Hepatocyte (in vitro differentiated cells): ENCODE measurements around the gene RPP14.

Experiments used
- CTCF ChIP-seq: fragments of 200-600 bp; sonication (generic); IDR thresholded peaks from 2 replicates; pipeline ENCODE4 v1.5.1; 2016; ENCODE audit warnings: antibody characterized with exemption, mild to moderate bottlenecking; ENCODE audit not compliant: poor library complexity
- EZH2phosphoT487 ChIP-seq: fragments of 200-600 bp; sonication (generic); IDR thresholded peaks from one replicate; pipeline ENCODE4 v1.6.1; 2018; ENCODE audit warnings: antibody characterized with exemption, mild to moderate bottlenecking, low read depth, moderate library complexity; ENCODE audit not compliant: unreplicated experiment, severe bottlenecking

GRCh38 chr3:58288011-58288728, 17.9 kb upstream of the RPP14 start:
- TF ChIP-seq CTCF: no peak
- no peak for TF ChIP-seq EZH2phosphoT487
